Activated CD8-positive, alpha-beta memory T cell treated with anti-CD3 and anti-CD28 coated beads, Interleukin-2, amount 50 U/mL, for 1 hour (primary cell): ENCODE data around the gene WDR76.

Source experiments
- DNase-seq: peaks from one replicate; pipeline ENCODE4 v3.0.0-alpha.2; 2020; ENCODE audit errors: extremely low read depth

The WDR76 gene

DNA sequence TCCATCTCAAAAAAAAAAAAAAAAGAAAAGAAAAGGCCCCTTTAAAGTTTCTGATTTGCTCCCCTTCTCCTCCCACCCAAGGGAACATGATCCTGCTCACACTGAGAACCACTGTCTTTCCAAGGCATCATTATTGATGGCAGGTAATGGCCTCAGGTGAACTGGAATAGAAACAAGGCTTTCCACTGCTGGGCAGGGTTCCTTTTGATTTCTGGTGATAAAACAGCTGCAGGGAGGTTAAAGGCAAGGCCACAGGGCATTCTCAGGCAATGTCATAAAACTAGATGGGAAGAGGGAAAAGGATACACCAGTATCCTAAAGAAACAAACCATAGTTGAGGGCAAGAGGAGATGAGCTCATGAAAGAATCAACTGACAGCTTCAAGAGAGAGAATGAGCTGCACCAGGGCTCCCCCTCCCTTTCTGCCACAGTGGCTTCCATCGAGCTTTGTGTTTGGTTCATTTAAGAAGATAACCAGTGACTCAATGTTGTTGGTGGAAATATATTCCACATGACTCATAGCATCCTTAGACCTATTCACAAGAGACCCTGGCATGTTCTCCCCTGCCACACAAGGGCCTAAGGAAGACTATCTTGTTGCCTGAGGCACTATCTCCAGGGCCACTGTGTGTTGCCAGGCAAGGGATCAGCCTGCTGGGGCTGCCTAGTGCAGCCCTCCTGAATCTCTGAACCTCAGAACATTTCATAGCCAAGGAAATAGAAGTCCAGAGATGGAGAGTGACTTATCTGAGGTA is 86.4 kb downstream of the WDR76 start:
- no peak for DNase-seq

DNA sequence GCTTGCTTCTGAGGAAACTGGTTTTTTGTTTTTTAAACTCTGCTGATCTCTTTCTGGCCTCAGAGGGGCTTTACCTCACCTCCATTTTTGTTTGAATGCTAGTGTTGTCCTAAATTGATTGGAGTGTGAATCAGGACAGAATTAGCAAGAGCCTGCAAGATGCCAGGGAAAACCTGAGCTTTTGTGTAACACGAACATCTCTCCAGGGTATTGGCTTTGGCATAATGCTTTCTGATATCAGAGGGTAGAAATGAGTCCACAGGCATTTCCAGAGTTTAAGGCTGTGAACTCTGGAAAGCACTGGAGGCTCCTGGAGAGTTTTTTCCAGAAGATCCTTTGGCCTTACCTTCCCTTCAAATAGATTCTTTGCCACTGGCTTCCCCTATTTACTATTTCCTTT is 87.1 kb downstream of the WDR76 start:
- DNase-seq = no peak

DNA sequence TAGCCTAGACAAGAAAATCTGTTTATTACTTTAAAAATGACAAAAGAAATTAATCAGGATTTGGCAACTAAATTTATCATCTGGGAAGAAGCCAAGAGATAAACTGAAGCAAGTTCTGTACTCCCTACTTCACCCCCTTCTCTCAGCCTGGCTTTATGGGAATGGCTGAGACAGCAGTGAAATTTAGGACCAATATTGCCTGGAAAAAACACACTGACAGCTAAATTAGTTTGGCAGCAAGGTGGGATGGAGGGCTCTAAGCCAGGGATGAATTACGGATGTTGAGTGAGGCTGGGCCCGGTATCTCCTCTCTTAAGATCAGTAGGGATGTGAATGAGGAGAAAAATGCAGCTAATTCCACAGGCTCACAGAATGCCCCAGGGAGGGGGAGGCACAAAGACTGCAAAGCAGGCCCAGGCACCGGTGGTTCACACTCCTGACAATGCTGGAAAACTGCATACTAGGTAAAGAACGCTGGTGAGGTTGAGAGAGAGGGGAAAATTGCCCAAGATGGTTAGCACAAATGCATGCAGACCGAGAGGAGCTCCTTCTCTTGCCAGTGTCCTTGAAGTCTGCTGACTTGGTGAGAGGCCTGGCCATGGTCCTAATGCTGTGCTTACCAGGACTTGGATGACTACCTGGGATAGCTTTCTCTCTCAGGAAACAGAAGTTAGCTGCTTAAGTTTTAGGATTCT is 89.0 kb downstream of the WDR76 start:
- no peak for DNase-seq

DNA sequence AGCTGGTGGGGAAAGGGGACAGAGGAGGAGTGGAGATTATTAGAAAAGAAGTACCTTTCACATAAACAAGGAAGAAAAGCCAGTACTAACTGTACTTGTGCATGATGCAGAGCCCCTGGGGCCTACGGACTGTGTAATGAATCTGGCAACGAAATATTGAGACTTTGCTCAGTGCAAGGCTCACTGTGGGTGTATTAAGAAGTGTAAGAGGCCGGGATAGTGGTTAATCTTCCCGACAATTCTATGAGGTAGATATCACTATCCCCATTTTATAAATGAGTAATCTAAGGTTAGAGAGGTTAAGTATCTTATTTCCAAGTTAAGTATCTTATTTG is 89.5 kb downstream of the WDR76 start:
- DNase-seq = no peak
